GM18498 (cell line): ENCODE results near the gene FAM171A1.

Source experiments
- ATAC-seq: cut with Tn5 transposase; IDR thresholded peaks from one replicate; pipeline ENCODE4 v1.9.1; 2021; ENCODE audit warnings: mild to moderate bottlenecking, moderate library complexity; ENCODE audit not compliant: unreplicated experiment

Gene FAM171A1

DNA sequence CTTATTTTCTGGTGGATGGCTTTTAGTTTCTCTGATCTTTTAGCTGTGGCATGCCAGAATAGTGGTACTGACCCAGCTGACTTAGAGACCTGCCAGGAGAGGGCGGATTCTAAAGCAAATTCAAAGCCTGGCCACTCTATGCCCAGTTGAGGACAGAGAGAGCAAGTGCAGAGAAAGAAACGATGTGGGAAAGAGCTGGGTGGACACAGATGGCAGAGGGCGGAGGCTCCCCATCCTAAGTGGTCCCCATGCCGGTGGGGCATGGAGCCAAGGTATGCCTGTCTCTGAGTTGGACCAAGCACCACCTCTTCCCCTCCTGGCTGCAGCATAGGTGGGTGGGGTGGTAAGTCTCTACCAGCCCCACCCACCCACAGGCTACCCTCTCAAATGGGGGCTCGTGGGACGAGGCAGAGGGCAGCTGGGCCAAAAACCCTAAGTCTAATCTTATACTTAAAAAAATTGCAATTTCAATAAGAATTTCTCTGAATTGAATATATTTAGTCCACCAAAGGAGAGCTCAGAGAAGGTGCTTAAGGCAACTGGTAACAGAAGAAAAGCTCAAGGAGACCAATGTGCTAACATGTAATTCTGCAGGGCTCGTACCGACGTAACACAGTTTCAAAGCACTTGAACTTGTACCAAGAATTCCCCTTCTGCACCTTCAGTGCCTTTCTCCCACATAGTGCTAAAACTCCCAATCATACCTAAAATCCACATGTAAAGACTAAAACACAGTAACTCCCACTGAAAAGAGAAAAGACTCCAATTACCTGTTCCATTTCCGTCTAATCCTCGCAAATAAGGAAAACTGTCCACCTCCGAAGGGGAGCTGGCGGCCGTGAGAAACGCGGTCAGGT, 116.9 kb downstream of the FAM171A1 start:
- no peak for ATAC-seq

DNA sequence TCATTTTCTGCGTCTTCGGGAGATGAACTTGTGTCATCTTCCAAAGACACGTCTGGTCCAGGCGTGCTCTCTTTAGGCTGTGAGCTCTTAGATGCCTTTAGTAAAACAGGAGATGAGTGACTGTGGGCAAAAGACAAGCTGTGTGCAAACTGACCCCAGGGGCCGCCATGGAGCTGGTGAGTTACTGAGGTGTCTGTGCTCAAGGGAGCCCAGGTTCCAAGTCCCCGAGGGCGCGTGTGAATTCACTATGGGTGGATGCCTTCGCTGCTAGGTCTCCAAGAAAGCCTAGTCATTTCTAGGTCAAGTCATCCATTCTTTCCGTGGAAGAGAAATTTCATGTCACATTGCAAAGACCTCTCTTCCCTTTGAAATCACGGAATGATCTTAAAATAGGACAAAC, 118.7 kb downstream of the FAM171A1 start:
- no peak for ATAC-seq

DNA sequence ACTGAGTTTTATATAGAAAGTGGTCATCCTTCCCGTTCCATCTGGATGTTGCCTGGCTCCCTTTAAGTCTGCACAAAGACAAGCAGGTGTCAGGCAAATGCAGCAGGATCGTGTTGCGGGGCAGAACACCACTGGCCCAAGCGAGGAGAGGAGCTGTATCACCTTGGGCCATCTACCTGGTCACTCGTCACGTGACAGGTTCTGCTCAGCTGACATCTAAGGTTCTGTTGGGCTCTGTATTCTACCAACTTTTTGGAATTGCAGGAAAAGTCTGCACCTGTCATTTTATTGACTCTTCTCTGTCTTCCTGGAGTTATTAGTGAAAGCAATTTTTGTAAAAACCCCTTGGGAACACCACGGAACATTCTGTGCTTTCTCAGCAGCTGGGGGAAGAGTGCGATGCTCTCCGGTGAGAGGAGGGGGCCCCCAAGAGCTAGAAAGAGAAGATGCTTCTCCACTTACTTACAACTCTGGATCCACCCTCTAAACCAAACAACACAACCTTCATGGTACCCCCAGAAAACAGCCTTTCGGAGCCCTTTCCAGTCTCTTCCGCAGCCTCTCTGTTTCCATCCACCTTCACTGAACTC, 119.2 kb downstream of the FAM171A1 start:
- no peak for ATAC-seq

DNA sequence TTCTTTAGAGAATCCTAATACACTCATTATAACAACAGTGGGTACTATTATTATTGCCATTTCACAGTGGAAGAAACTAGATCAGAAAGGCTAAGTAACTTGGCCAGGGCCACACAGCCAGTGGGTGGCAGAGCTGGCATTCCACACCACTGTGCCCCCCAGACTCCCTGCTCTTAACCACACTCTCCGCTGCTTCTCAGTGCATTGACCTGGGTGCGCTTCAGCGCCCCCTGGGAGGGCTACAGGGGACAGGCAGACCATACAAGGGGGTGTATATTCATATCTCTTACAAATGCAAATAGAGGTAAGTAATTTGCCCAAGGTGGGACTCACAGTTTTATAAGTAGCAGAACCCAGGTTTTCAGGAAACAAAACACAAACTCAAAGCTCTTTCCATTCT, 125.6 kb downstream of the FAM171A1 start:
- no peak for ATAC-seq

DNA sequence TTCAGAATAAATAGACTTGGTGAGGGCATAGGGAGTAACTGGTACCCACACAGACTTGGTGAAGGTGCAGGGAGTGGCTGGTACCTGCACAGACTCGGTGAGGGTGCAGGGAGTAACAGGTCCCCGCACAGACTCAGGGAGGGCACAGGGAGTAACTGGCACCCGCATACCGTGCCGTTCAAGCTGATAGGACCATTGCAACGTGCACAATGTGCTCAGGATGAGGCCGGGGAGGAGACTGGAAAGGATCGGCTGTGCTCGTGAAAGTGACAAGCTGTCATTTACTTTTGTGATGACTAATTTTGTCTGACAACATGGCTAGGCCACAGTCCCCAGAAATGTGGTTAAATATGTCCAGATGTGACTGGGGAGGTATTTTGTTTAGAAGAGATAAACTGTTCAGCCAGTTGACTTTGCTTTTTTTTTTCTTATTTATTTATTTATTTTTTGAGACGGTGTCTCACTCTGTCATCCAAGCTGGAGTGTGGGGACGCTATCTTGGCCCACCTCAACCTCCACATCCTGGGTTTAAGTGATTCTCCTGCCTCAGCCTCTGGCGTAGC, 126.4 kb downstream of the FAM171A1 start:
- ATAC-seq, result no peak

DNA sequence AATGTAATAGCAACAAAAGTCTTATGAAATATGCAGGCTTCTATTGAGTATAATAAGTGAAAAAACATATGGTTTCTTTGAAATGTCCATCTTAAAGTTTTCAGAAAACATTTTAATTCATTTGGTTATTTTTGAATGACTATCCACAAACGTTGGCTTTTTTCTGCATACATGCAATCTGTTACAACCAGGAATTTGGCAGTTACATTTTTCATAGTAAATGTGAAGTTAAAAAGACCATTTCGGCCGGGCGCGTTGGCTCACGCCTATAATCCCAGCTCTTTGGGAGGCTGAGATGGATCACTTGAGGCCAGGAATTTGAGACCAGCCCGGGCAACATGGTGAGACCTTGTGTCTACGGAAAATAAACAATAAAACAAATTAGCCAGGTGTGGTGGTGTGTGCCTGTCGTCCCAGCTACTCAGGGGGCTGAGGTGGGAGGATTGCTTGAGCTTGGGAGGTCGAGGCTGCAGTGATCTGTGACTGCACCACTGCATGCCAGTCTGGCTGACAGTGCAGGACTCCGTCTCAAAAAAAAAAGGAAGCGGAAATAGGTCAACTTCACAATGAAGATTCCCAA, 128.7 kb downstream of the FAM171A1 start:
- ATAC-seq, result no peak

DNA sequence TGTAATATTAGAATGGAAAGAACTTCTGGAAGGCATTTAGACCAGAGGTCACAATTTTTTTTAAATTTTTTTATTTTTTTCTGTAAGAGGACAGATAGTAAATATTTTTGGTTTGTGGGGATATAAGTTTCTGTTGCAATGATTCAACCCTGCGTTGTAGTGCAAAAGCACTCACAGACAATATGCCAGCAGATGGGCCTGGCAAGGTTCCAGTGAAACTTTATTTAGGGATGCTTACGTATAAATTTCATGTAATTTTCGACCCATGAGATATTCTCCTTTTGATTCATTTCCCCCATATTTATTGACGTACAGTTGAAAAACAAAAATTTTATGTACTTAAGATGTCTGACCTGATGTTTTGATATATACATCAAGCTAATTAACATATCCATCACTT, 129.8 kb downstream of the FAM171A1 start:
- ATAC-seq, result no peak

DNA sequence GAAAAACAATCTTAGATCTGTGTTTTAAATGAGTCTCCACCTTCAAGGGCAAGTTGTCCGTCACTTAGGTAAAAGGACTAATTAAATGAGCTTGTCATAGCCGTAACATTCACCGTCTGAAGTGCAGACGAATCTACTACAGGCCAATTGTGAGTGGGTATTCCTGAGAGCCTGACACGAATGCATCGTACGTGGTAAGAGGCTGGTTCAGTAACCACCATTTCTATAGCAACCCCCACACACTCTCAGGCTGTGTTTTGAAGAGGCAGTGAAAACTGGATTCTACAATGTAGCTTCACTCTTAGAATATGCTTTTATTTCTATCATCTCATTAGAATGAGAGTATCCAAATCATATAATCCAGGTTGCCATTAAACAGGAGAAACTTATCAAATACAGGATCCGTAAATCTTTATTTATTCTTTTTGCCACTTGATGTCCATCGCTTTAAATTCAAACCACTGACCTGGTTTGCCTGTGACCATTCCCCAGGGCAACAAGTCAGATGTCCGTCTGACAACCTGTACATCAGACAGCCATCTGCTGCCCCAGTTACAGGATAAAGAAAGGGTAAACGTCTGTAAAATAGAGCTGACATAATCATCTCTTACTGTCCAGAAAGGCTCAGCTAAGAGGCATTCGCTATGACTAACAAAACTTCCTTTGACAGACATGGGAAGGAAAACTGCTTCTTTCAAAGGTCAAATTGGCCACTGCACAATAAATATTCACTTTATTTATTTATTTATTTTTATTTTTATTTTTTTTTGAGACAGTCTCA, 132.3 kb downstream of the FAM171A1 start:
- ATAC-seq, result no peak

DNA sequence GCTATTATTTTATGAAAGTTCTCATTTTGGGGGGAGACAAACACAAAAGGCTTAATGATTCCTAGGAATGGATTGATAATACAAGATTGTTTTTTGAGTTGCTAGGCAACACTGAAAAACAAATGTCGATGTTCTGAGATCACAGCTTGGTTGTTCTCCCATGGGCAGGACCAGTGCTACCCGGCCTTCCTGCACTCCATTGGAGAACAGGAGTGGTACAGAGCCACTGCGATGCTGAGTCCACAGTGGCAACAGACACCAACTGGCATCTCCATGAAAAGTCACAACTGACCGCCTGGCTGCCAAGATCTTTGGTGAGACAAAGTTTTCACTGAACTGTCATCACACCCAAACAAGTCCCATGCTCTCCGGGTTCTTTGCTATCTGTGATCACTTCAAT, 133.7 kb downstream of the FAM171A1 start:
- ATAC-seq, result no peak

DNA sequence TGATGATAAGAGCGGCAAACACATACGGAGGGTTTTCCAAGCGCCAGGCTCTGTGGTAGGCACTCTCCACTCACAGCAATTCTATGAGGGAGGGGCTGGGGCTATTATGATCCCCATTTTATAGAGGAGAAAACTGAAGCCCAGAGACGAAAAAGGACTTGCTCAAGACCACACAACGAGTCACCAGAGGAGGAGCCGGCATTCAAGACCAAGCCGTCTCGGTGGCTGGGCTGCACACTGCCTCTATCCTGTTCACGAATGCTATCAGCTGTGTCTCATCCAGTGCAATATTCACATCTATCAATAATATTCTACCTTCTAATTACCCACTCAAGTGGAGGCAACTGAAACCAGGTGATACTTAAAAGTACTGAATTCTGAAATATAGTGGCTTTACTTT, 134.7 kb downstream of the FAM171A1 start:
- ATAC-seq, result no peak

DNA sequence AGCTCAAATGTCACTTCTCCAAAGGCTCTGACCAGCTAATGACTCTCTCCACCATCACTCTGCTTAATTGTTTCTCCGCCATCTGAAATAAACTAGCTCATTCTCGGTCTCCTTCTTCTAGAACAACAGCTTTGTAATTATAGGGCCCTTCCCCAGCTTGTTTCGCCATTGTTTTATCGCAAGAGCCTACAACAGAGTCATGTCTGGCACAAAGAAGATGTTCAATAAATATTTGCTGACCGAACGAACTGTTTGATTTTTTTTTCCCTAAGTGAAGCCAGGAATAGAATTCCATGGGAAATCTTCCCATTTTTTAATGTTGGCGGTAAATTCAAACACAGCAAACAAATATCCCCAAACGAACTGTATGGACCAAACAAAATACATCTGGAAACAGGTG, 138.8 kb downstream of the FAM171A1 start:
- ATAC-seq, result no peak

DNA sequence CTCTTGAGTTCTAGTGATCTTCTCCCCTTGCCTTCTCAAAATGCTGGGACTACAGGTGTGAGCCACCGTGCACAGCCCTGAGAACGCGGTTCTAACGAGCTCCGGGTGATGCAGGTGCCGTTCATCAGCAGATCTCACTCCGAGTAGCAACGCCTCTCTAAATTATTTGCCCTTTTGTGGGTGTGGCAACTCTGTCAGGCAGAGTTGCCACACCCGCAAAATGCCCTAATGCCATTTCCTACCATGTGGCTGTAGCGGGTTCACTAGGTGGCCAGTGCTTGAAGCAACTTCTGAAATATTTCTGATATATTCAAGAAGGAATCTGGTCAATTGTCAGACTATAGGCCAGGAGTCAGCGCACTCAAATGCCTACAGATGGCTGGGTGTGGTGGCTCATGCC, 139.7 kb downstream of the FAM171A1 start:
- no peak for ATAC-seq

DNA sequence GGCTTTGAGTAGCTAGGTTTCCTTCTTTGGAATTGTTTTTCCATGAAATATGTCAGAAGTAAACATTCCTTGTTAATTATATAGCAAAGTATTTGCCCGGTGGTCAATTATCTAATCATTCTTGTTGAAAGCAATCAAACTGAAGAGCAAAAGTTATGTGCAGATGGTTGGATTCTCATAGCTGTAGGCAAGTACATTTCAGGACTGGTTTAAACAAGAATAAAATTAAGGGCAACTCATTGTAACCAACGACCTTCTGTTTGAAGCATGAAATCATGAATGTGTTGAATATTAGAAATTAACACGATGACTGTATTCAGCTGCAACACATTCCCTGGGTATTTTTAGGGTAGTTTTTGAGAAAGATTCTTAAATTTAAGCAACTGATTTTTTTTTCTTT, 140.8 kb downstream of the FAM171A1 start:
- no peak for ATAC-seq

DNA sequence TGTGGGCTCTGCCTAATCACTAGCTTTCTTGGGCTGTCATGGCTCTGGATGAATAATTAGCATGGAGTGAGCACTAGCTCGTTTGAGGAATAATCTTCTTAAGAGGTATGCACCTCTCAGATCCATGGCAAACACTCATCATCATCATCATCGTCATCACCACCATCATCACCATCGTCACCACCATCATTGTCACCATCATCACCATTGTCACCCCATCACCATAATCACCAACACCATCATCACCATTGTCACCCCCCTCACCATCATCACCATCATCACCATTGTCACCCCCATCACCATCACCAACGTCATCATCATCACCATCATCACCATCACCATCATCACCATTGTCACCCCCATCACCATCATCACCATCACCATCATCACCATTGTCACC, 141.8 kb downstream of the FAM171A1 start:
- ATAC-seq, result no peak

DNA sequence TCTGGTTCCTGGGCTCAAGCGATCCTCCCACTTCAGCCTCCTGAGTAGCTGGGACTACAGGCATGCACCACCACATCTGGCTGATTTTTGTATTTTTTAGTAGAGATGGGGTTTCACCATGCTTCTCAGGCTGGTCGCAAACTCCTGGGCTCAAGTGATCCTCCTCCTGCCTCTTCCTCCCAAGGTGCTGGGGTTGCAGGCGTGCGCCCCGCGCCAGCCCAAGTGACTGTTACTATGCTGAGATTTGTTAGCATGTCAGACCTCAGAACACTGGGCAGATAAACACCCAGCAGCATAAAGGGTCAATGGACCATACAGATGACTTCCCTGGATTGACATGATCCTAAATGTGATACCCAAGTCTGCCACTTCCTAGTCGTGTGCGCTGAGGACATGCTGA, 142.7 kb downstream of the FAM171A1 start:
- ATAC-seq, result no peak

DNA sequence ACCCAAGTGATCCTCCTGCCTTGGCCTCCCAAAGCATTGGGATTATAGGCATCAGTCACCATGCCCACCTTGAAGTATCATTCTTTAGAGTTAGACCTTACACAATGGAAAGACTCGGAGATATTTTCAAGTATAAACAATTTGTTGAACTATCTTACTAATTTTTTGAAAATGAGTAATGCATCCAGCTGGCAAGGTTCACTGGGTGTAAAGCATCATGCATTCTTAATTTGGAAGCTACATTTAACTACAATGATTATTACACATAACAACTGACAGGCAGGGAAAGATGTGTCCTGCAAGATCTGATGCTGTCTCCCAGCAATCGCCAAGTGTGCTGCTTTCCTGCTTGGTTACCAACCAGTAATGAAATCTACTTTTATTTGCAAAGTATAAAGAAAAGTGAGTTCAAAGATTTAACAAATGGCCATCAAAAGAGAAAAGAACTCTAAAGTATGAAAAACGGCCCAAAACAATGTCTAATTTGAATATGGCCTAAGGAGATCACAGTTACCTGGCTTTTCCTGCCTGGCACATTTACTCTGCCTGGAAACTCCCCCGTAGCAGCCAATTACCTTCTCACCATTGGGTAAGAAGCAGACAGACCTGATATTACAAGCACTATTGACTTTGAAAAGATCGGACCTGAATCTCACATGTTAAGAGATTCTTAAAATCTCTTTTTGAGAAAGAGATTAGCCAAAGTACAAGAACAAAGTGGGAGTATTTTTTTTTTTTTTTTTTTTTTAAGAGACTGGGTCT, 143.3 kb downstream of the FAM171A1 start:
- ATAC-seq, result no peak

DNA sequence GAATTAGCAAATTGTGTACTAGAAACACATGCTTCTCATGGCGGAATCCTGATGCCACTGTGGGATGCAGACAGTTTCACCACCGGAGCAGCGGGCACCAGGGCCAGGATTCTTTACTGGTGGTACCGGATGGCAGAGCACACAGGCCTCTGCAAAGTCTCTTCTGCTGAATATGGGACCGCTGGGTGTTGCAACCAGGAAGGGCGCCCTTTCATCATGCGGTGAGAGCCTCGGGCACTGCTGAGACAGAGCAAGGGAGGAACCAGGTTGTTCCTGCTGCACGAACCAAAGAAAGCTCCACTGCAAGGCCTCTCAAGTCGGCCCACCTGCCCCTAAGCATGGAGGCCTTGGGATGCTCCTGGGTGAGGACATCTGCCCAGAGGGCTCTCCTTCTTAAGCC, 145.6 kb downstream of the FAM171A1 start:
- no peak for ATAC-seq

DNA sequence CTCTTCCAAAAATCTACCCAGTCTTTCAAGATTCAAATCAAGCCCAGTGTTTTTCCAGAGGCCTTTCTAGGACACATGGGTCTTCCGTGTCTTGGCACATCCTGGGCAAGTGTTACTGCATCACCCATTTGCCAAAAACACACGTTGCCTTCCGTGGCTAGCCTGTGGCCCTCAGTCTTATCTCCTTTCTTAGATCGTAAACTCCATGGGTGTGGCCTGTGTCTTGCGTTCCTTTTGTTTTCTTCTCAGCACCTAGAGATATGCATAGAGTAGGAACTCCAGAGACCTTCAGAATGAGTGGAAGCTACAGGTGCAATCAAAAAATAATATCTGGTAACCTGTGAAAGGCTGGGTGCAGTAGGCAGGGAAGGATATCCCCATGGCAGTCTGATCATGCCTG, 146.1 kb downstream of the FAM171A1 start:
- no peak for ATAC-seq

DNA sequence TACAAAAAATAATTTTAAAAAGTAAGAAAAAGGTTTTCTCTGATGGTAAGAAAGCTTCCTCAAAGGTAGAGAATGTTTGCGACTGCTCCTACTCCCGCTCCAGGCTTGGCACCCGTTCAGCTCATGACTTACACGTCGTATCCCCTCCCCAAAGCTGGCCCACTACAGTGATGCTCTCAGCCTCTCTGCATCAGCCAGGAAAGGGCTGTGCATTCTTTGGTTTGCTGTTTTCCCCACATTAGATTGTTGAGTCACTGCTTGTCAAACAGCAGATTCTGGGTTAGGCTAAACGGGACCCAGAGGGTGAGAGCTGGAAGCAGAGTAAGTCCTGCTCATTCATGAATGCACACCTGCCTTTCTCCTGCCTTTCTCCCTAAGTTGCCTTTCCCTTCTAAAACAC, 147.9 kb downstream of the FAM171A1 start:
- ATAC-seq, result no peak

DNA sequence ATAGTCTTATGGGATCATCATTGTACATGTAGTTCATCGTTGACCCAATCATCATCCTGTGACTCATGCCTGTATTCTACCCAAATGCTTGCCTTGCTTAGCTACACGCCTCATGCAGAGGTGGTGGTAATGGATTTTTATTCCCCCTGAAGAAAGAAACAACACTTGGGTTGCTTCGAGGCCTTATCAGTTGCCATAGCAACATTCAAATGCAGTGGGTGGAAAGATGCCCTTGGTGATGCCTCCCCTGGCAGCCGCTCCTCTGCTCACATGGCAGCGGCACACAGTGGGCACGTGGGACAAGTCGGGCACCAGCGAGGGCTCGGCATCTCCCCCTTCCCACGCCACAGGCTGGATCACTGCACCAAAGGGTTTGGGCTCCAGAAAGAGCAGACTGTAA, 148.6 kb downstream of the FAM171A1 start:
- ATAC-seq, result no peak

DNA sequence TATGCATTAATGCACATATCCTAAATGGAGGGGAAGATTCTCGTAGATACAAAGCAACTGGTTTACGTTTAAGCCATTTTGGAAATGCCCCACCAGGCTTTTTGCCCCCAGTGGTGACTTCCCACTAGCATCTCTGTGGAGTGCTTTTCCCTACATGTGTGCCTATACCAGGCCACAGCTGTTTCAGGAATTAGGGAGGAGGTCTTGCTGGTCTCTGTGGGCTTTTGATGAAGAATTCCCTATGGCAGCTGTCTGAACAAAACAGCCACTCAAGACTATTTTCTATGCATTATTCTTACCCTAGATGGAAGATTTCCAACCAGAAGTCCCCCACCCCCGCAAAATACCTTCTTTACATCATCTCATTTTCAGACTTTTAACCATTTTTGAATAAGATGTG, 150.6 kb downstream of the FAM171A1 start:
- ATAC-seq, result no peak
